Measurements from ENCODE around the gene SMIM35.

Gene SMIM35

GRCh38 chr11:118086913-118087768 is at the start of gene SMIM35:
TSS of gene SMIM35 (minus strand) at chr11:118086963. CDS start at chr11:118086757, 206 bp downstream.
- no peak for DNase-seq
- in situ Hi-C loops (cut with MboI; ENCODE audit: low pct_unique_long_range_greater_than_20kb, low sequenced_read_pairs), result no loop called here

- in situ Hi-C loops (cut with MboI; ENCODE audit: low pct_unique_long_range_greater_than_20kb, low sequenced_read_pairs), result no loop called here
- DNase-seq, result no peak
These were observed 49.6 kb upstream of the SMIM35 start for GRCh38 chr11:118136341-118136740.

GRCh38 chr11:118135796-118136165 is 49.0 kb upstream of the SMIM35 start:
- no peak for DNase-seq
- in situ Hi-C loops (cut with MboI; ENCODE audit: low pct_unique_long_range_greater_than_20kb, low sequenced_read_pairs), result no loop called here

GRCh38 chr11:118135051-118135795 is 48.5 kb upstream of the SMIM35 start:
- in situ Hi-C loops (cut with MboI; ENCODE audit: low pct_unique_long_range_greater_than_20kb, low sequenced_read_pairs), result no loop called here
- DNase-seq, result no peak

- in situ Hi-C loops (cut with MboI; ENCODE audit: low pct_unique_long_range_greater_than_20kb, low sequenced_read_pairs), result no loop called here
- no peak for DNase-seq
These were observed 47.1 kb upstream of the SMIM35 start for GRCh38 chr11:118133816-118134215.

- in situ Hi-C loops (cut with MboI; ENCODE audit: low pct_unique_long_range_greater_than_20kb, low sequenced_read_pairs), result no loop called here
- DNase-seq, result no peak
These were observed 45.8 kb upstream of the SMIM35 start for GRCh38 chr11:118132385-118133151.

GRCh38 chr11:118129471-118130172 is 42.9 kb upstream of the SMIM35 start:
- in situ Hi-C loops (cut with MboI; ENCODE audit: low pct_unique_long_range_greater_than_20kb, low sequenced_read_pairs), result no loop called here
- no peak for DNase-seq

- no peak for DNase-seq
- in situ Hi-C loops (cut with MboI; ENCODE audit: low pct_unique_long_range_greater_than_20kb, low sequenced_read_pairs), result no loop called here
These were observed 42.1 kb upstream of the SMIM35 start for GRCh38 chr11:118128721-118129470.

- no peak for DNase-seq
- in situ Hi-C loops (cut with MboI; ENCODE audit: low pct_unique_long_range_greater_than_20kb, low sequenced_read_pairs), result no loop called here
These were observed 41.5 kb upstream of the SMIM35 start for GRCh38 chr11:118128310-118128709.

- in situ Hi-C loops (cut with MboI; ENCODE audit: low pct_unique_long_range_greater_than_20kb, low sequenced_read_pairs), result no loop called here
- DNase-seq, result no peak
These were observed 39.5 kb upstream of the SMIM35 start for GRCh38 chr11:118126082-118126838.

GRCh38 chr11:118124929-118125535 is 38.3 kb upstream of the SMIM35 start:
- in situ Hi-C loops (cut with MboI; ENCODE audit: low pct_unique_long_range_greater_than_20kb, low sequenced_read_pairs), result no loop called here
- no peak for DNase-seq

GRCh38 chr11:118120793-118121192 is 34.0 kb upstream of the SMIM35 start:
- no peak for DNase-seq
- in situ Hi-C loops (cut with MboI; ENCODE audit: low pct_unique_long_range_greater_than_20kb, low sequenced_read_pairs), result no loop called here

GRCh38 chr11:118117790-118118601 is 31.2 kb upstream of the SMIM35 start:
- in situ Hi-C loops (cut with MboI; ENCODE audit: low pct_unique_long_range_greater_than_20kb, low sequenced_read_pairs), result no loop called here
- no peak for DNase-seq

GRCh38 chr11:118115048-118115447 is 28.3 kb upstream of the SMIM35 start:
- no peak for DNase-seq
- in situ Hi-C loops (cut with MboI; ENCODE audit: low pct_unique_long_range_greater_than_20kb, low sequenced_read_pairs), result no loop called here

- DNase-seq, result no peak
- in situ Hi-C loops (cut with MboI; ENCODE audit: low pct_unique_long_range_greater_than_20kb, low sequenced_read_pairs), result no loop called here
These were observed 27.5 kb upstream of the SMIM35 start for GRCh38 chr11:118114266-118114665.

- in situ Hi-C loops (cut with MboI; ENCODE audit: low pct_unique_long_range_greater_than_20kb, low sequenced_read_pairs), result no loop called here
- DNase-seq, result no peak
These were observed 26.1 kb upstream of the SMIM35 start for GRCh38 chr11:118112711-118113430.

Data from KBM-7 (cell line).